ENCODE data around the gene ABR.

DNA sequence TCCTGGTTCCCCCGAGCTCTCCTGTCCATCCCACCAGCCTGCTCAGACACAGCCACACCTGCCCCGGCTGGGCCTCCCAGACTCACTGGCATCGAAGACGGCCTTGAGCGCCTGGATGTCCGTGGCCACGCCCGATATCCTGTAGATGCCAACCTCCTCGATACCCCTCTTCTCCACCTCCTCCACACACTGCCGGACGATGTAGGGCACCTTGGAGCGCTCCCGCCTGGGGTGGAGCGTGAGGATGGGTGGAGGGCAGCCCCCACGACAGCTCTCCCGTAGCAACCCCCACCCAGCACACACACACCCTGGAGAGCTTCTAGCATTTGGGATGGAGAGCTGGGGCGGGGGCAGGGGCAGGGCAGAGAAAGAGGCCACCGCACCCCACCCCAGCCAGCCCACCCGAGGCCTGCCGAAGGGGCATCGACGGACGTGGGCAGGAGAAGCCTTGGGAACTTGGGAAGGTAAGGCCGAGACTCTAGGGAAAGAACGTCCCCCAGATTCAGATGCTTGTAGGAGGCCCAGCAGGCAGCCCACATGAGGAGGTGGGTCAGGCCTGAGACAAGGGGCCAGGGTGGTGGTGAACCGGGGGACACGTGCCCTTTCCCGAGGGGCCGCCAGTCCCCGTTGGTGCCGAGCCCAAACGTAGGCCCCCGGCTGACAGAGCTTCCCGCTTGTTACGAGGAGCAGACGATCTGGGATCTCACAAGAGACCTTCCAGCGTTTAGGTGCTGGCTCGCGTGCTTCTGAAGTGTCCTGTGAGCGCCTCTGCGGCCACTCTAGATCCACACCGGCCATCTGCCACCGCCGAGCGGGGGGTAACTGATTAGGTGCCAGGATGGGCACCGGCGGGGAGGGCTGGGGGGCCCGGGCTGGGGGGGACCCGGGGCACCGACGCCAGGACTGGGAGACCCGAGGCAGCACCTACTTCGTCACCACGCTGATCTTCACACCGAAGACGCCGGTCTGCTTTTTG, 167.7 kb downstream of the ABR start:
- no peak for TF ChIP-seq ARNT (IDR thresholded peaks at IDR 0.05)
- TF ChIP-seq HMGA1 (CRISPR knock-in tag; conservative IDR thresholded peaks at IDR 0.05): no peak
- TF ChIP-seq, protein P1, sequence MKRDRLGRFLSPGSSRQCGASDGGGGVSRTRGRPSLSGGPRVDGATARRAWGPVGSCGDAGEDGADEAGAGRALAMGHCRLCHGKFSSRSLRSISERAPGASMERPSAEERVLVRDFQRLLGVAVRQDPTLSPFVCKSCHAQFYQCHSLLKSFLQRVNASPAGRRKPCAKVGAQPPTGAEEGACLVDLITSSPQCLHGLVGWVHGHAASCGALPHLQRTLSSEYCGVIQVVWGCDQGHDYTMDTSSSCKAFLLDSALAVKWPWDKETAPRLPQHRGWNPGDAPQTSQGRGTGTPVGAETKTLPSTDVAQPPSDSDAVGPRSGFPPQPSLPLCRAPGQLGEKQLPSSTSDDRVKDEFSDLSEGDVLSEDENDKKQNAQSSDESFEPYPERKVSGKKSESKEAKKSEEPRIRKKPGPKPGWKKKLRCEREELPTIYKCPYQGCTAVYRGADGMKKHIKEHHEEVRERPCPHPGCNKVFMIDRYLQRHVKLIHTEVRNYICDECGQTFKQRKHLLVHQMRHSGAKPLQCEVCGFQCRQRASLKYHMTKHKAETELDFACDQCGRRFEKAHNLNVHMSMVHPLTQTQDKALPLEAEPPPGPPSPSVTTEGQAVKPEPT (CRISPR knock-in tag; IDR thresholded peaks at IDR 0.05; ENCODE audit: low read depth): no peak
- TF ChIP-seq SCMH1 (CRISPR knock-in tag; IDR thresholded peaks at IDR 0.05; ENCODE audit: borderline replicate concordance): no peak
